T-helper 2 cell (primary cell): Measurements from ENCODE around the gene SEMA7A.
"Not testable (repeated sequence)": the region's sequence is repeated elsewhere in the genome, so short reads cannot be mapped to it uniquely, and the experiment has no call there.

Experiments used
- DNase-seq, 5 experiments: peaks; one replicate each; pipeline versions ENCODE4 v3.0.0 to v3.0.0-alpha.2; 2012 to 2022

Gene SEMA7A

GRCh38 chr15:74369084-74369745 lies 64.5 kb downstream of the SEMA7A start:
- no peak for DNase-seq

- no peak for DNase-seq
These were observed 65.6 kb downstream of the SEMA7A start for GRCh38 chr15:74368121-74368520.

GRCh38 chr15:74367296-74367854 lies 66.4 kb downstream of the SEMA7A start, which contains the start of gene CYP11A1:
CYP11A1 (minus strand) TSS chr15:74367646; CDS start chr15:74367585, 61 bp downstream.
- no peak for DNase-seq

- no peak for DNase-seq
These were observed 67.9 kb downstream of the SEMA7A start for GRCh38 chr15:74365598-74366445.

- no peak for DNase-seq
These were observed 68.7 kb downstream of the SEMA7A start for GRCh38 chr15:74364936-74365597.

- no peak for DNase-seq
These were observed 71.3 kb downstream of the SEMA7A start for GRCh38 chr15:74362482-74362881.

GRCh38 chr15:74360855-74361254 lies 72.9 kb downstream of the SEMA7A start:
- DNase-seq: not testable (repeated sequence)

GRCh38 chr15:74359376-74359775 lies 74.4 kb downstream of the SEMA7A start:
- DNase-seq: not testable (repeated sequence)
